ACC112 (cell line): ENCODE measurements around the gene IQCM.

Experiments
- H2AFZ ChIP-seq: fragments of 200-600 bp; sonication (generic); one replicate; pipeline ENCODE4 v1.6.0; 2017; ENCODE audit warnings: antibody characterized with exemption, low read length; ENCODE audit not compliant: unreplicated experiment
- H3K27ac ChIP-seq: fragments of 200-600 bp; sonication (generic); 2 replicates; pipeline ENCODE4 v1.5.1; 2014; ENCODE audit warnings: low read depth, mild to moderate bottlenecking, antibody characterized with exemption, low read length, moderate library complexity
- H3K27me3 ChIP-seq: fragments of 200-600 bp; sonication (generic); 2 replicates; pipeline ENCODE4 v1.6.1; 2014; ENCODE audit warnings: mild to moderate bottlenecking, antibody characterized with exemption, low read length, moderate library complexity, mixed read lengths; ENCODE audit not compliant: insufficient read depth
- H3K36me3 ChIP-seq: fragments of 200-600 bp; sonication (generic); 2 replicates; pipeline ENCODE4 v1.6.1; 2016; ENCODE audit warnings: mild to moderate bottlenecking, antibody characterized with exemption, low read length, moderate library complexity, mixed read lengths; ENCODE audit not compliant: insufficient read depth
- H3K4me1 ChIP-seq: fragments of 200-600 bp; sonication (generic); one replicate; pipeline ENCODE4 v1.6.1; 2016; ENCODE audit warnings: low read length, mixed read lengths; ENCODE audit not compliant: insufficient read depth, unreplicated experiment, control insufficient read depth
- H3K4me3 ChIP-seq: fragments of 200-600 bp; sonication (generic); 2 replicates; pipeline ENCODE4 v1.5.1; 2014; ENCODE audit warnings: mild to moderate bottlenecking, low read depth, low read length
- H3K79me2 ChIP-seq: fragments of 200-600 bp; sonication (generic); one replicate; pipeline ENCODE4 v1.6.0; 2016; ENCODE audit warnings: low read length; ENCODE audit not compliant: control insufficient read depth, unreplicated experiment, insufficient read depth

The IQCM gene

DNA sequence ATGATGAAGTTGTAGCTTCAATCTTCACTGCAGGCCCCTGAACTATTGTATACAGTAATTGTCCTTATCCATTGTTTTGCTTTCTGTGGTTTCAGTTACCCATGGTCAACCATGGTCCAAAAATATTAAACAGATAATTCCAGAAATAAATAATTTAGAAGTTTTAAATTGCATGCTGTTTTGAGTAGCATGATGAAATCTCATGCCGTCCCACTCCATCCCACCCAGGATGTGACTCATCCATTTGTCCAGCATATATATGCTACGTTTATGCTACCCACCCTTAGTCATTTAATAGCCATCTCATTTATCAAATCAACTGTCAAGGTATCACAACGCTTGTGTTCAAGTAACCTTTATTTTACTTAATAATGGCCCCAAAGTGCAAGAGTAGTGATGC lies 34.5 kb downstream of the IQCM start:
- Histone ChIP-seq H3K79me2 (no peaks in the 10 kb centered on the region), H3K27ac (peak overlapping the region; percentile 52), H3K36me3 (no peaks in the 10 kb centered on the region), H3K27me3 (no peaks in the 10 kb centered on the region), H2AFZ (no peak overlapping the region), H3K4me3 (no peak overlapping the region), H3K4me1 (peaks cover 19% of the 10 kb centered on the region)

DNA sequence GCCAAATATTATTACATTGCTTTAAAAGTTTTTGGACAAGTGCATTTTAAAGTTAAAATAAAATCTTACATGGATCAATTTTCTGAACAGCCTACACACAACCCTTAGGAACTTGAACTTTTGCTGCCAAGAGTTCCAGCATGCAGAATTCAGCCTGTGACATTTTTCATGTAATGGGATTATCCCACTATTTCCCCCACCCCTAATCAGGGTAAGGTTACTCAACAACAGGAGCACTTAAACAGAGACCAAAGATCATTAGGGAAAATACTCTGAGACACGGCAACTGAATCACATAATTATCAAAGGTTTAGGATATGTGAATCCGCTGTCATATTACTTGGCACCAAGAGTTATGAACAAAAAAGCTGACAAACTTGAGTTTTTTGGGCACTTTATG lies 47.2 kb downstream of the IQCM start:
- H3K79me2 ChIP-seq = no peaks in the 10 kb centered on the region
- peaks cover 11% of the 10 kb centered on the region for H3K4me1 ChIP-seq
- H3K27ac ChIP-seq = no peak overlapping the region
- H3K36me3 ChIP-seq = no peaks in the 10 kb centered on the region
- no peaks in the 10 kb centered on the region for H3K27me3 ChIP-seq
- H2AFZ ChIP-seq = no peak overlapping the region
- no peak overlapping the region for H3K4me3 ChIP-seq

DNA sequence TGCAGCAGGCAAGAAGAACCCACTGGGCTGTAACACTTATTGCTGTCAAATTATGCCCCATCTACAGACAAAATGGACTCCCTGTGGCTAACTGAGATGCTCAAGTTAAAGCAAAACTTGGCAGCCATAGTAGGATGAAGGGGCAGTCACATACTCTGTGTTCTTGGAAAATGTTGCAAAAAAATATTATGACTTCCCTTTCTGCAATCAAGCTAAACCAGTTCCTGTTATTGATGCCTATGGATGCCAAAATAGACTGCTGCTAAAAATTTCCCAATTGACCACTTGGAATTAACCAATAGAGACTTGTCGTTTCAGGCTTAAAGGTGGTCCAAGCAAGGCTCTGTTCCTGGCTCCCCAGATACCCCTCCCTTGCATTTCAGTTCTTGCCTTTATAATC lies 49.5 kb downstream of the IQCM start:
- no peak overlapping the region for H2AFZ ChIP-seq
- no peak overlapping the region for H3K4me3 ChIP-seq
- H3K36me3 ChIP-seq = no peaks in the 10 kb centered on the region
- no peak overlapping the region for H3K27ac ChIP-seq
- H3K4me1 ChIP-seq = peaks cover 11% of the 10 kb centered on the region
- no peaks in the 10 kb centered on the region for H3K27me3 ChIP-seq
- H3K79me2 ChIP-seq = no peaks in the 10 kb centered on the region

DNA sequence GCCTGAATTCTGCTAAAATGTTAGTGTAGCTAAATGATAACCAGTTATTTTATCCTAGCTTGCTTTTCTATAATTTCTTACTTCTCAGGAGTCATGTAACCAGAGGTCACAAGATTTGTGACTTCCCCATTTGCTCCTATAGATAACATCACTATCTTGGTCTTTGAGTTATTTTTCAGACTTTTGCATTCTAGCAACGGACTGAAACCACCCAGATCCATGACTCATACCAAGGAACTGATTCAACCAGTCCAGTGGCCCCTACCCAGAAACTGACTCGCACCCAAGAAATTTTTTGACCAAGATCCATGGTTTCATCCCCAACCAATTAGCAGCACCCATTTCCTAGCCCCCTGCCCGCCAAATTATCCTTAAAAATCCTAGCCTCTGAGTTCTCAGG lies 50.0 kb downstream of the IQCM start:
- H3K4me3 ChIP-seq = no peak overlapping the region
- H2AFZ ChIP-seq = peak overlapping the region; percentile 51
- no peak overlapping the region for H3K27ac ChIP-seq
- H3K4me1 ChIP-seq = peaks cover 11% of the 10 kb centered on the region
- H3K79me2 ChIP-seq = no peaks in the 10 kb centered on the region
- H3K27me3 ChIP-seq = no peaks in the 10 kb centered on the region
- no peaks in the 10 kb centered on the region for H3K36me3 ChIP-seq

DNA sequence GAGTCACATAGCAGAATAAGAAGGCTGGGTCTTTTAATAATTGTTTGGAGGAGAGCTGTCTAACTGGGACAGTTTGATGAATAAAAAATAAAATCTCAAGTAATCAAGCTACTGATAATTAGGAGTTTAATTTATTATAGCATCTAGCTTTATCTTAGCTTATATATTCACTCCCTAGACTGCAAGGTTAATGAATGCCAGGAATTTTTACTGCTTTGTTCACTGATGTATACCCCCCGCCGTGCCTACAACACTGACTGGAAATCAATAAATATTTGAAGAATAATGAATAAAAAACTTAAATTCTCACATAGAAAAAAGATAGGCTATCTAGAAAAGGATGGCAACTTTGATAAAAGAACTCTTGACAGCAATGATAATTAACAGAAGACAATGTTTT lies 59.7 kb downstream of the IQCM start:
- H3K36me3 ChIP-seq = no peaks in the 10 kb centered on the region
- no peak overlapping the region for H3K4me3 ChIP-seq
- no peaks in the 10 kb centered on the region for H3K79me2 ChIP-seq
- H3K4me1 ChIP-seq = peaks cover 8% of the 10 kb centered on the region
- H3K27ac ChIP-seq = no peak overlapping the region
- no peak overlapping the region for H2AFZ ChIP-seq
- H3K27me3 ChIP-seq = no peaks in the 10 kb centered on the region

DNA sequence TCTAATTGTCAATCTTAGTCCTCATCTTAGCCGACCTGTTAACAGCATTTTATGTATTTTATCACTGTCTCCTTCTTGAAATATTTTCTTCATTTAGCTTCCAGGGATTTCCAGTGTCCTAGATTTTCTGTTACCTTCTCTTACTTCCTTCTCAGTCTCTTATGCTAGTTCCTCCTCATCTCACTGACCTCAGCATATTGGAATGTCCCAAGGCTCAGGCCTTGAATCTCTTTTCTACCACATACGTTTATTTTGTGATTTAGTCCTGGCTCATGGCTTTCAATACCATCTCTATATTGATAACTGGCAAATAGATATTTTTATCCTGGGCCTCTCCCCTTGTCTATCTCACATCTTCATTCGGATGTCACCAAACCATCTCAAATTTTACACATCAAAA lies 61.1 kb downstream of the IQCM start:
- H3K79me2 ChIP-seq = no peaks in the 10 kb centered on the region

DNA sequence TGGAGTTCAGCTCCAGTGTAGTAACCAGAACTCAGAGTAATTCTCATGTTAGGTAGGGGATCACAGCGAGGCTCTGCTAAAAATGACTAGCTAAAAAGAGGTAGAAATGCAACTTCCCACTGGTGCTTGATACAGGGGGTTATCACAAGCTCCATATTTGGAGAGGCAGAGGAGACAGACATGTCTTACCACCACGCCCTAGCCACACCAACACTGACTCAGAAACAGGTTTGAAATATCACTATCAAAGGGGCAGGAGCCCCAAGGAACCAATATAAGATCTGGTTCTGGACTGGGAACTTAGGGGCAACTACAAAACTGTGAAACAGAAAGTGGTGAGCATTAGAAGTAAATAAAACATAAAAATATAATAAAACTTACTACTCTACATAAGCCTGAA lies 62.9 kb downstream of the IQCM start:
- Histone ChIP-seq H2AFZ (no peak overlapping the region), H3K79me2 (no peaks in the 10 kb centered on the region), H3K4me3 (no peak overlapping the region), H3K27ac (no peak overlapping the region), H3K27me3 (no peaks in the 10 kb centered on the region), H3K4me1 (peaks cover 8% of the 10 kb centered on the region), H3K36me3 (no peaks in the 10 kb centered on the region)

More for the DNA sequence above, 61.1 kb downstream of the IQCM start:
- Histone ChIP-seq H3K27me3 (no peaks in the 10 kb centered on the region), H3K4me1 (peaks cover 8% of the 10 kb centered on the region), H3K4me3 (no peak overlapping the region), H2AFZ (peak overlapping the region; percentile 70), H3K36me3 (no peaks in the 10 kb centered on the region), H3K27ac (no peak overlapping the region)

DNA sequence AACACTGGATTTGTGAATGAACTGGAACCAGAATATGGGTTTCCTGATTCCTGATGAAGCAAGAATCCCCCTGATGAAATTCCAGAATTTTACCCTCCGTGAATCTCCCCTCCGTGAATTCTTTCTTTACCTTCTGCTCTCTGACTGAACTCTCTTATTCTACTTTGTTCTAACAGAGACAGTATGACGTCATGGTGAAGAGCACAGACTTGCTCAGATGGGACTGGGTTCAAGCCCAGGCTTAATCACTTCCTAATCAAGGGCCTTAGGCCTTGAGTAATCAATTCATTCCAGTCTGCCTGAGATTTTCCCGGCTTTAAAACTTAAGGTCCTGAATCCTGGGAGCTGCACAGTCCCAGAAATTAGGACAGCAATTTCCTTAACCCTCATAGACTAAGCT lies 64.5 kb downstream of the IQCM start:
- Histone ChIP-seq H3K36me3 (no peaks in the 10 kb centered on the region), H3K4me1 (peaks cover 8% of the 10 kb centered on the region), H3K27ac (no peak overlapping the region), H3K4me3 (no peak overlapping the region), H3K27me3 (no peaks in the 10 kb centered on the region), H2AFZ (peak overlapping the region; percentile 13), H3K79me2 (no peaks in the 10 kb centered on the region)

DNA sequence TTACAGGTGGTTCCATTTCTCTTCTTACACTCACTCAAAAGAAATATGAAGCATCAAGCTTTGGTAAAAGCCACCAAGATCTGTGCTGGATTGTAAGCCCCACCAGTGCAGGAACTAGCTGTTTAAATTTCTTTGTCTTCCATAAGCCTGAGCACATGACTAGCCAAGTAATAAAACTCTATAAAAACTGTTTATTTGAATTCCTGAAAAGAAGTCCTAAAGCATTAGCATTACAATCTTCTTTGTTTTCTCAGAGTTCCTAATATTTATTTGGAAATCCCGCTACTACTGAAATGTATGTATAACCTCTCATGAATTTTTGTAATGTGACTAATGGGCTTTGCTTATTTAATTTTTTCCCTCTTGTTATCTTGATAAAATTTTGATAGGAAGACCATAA lies 65.9 kb downstream of the IQCM start:
- H3K27me3 ChIP-seq = no peaks in the 10 kb centered on the region
- H3K27ac ChIP-seq = no peak overlapping the region
- no peaks in the 10 kb centered on the region for H3K36me3 ChIP-seq
- H2AFZ ChIP-seq = no peak overlapping the region
- H3K4me1 ChIP-seq = peaks cover 6% of the 10 kb centered on the region
- no peaks in the 10 kb centered on the region for H3K79me2 ChIP-seq
- no peak overlapping the region for H3K4me3 ChIP-seq

DNA sequence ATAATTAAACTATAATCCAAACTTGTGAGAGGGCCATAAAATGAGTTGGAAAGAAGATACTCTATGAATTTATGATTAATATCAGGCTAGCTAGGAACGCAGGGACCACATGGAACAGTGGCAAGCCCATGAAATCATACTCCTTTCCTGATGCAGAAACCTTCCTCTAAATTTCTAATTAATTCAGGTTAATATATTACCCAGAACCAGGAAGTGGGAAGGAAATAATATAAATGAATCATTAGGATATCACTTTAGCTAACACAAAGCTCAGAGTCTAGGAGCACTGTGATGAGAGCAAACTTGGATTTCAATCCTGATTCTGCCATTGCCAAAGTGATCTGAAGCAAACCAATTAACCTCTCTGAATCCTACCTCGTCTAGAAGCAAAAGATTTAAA lies 68.0 kb downstream of the IQCM start:
- no peaks in the 10 kb centered on the region for H3K4me1 ChIP-seq

DNA sequence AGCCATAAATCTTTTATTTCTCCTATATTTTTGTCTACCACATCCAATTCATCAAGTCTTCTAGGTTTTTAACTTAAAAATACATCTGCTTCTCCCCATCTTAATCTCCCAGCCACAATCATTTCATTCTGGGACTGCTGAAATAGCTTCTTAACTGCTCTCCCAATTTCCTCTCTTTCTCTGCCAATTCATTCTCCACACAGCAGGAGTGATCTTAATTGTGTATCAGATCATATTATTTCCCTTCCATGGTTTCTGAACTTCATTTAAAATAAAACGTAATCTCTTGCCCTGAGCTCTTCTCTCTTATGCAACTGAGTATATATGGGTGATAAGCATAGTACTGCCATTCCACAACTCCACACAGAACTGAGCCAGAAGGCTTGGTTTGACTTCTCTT lies 69.4 kb downstream of the IQCM start:
- Histone ChIP-seq H3K4me3 (no peak overlapping the region), H3K79me2 (no peaks in the 10 kb centered on the region), H2AFZ (no peak overlapping the region), H3K36me3 (no peaks in the 10 kb centered on the region), H3K27me3 (no peaks in the 10 kb centered on the region), H3K27ac (no peak overlapping the region), H3K4me1 (no peaks in the 10 kb centered on the region)

More for the DNA sequence above, 68.0 kb downstream of the IQCM start:
- Histone ChIP-seq H3K36me3 (no peaks in the 10 kb centered on the region), H3K4me3 (no peak overlapping the region), H3K79me2 (no peaks in the 10 kb centered on the region), H2AFZ (no peak overlapping the region), H3K27ac (no peak overlapping the region), H3K27me3 (no peaks in the 10 kb centered on the region)
